ENCODE measurements around the gene CFAP58.

CFAP58 gene

DNA sequence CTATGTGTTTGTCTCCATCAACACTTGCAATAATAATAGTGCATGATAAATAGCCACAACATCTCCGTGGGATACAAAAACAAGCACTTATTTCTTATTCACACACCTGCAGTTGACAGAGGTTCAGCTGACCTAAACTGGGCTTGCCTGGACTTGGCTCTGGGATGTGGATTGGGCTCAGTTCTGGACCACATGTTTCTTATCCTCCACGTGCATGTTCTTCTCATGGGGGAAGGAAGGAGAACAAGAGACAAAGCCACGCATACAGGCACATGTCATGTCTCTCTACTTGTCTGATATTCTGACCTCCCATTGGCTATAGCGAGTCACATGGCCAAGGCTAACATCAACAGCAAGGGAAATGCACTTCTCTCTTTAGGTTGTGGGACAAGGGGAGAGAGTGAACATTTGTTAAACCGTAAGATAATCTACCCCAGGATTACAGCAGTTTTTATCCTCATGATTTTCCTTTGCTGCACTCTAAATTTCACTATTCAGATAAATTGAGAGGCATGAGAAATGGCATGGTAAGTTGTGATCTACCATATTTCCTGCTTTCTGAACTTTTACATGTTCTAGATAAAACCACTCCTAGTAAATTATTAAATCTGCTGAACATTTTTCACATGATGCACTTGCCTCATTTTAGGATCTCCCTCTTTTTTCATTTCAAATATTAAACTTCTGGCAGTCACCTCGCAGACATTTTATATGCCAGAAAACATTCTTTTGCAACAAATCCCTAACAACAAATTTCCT lies 33.7 kb downstream of the CFAP58 start:
- Histone ChIP-seq H3K4me3 (ENCODE audit: low read depth, low read length) (no peak overlapping the region), H3K27me3 (replicated peaks) (no peaks in the 10 kb centered on the region), H3K36me3 (replicated peaks) (no peaks in the 10 kb centered on the region), H3K27ac (no peak overlapping the region)
- in situ Hi-C loops (cut with HindIII; ENCODE audit: low pct_ligation_motif_present, low sequenced_read_pairs): no loop called here
- TF ChIP-seq, protein P1, sequence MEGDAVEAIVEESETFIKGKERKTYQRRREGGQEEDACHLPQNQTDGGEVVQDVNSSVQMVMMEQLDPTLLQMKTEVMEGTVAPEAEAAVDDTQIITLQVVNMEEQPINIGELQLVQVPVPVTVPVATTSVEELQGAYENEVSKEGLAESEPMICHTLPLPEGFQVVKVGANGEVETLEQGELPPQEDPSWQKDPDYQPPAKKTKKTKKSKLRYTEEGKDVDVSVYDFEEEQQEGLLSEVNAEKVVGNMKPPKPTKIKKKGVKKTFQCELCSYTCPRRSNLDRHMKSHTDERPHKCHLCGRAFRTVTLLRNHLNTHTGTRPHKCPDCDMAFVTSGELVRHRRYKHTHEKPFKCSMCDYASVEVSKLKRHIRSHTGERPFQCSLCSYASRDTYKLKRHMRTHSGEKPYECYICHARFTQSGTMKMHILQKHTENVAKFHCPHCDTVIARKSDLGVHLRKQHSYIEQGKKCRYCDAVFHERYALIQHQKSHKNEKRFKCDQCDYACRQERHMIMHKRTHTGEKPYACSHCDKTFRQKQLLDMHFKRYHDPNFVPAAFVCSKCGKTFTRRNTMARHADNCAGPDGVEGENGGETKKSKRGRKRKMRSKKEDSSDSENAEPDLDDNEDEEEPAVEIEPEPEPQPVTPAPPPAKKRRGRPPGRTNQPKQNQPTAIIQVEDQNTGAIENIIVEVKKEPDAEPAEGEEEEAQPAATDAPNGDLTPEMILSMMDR (IDR thresholded peaks at IDR 0.05; ENCODE audit: low read depth, low read length, missing control alignments): no peak
- no peak for DNase-seq

GRCh38 chr10:104388830-104389229 lies 35.2 kb downstream of the CFAP58 start:
- no peak overlapping the region for H3K4me3 ChIP-seq (ENCODE audit: low read depth, low read length)
- H3K27ac ChIP-seq: no peak overlapping the region
- TF ChIP-seq, protein P1 (IDR thresholded peaks at IDR 0.05; ENCODE audit: low read depth, low read length, missing control alignments): no peak
- in situ Hi-C loops (cut with HindIII; ENCODE audit: low pct_ligation_motif_present, low sequenced_read_pairs): no loop called here
- no peaks in the 10 kb centered on the region for H3K27me3 ChIP-seq (replicated peaks)
- no peaks in the 10 kb centered on the region for H3K36me3 ChIP-seq (replicated peaks)
- no peak for DNase-seq

DNA sequence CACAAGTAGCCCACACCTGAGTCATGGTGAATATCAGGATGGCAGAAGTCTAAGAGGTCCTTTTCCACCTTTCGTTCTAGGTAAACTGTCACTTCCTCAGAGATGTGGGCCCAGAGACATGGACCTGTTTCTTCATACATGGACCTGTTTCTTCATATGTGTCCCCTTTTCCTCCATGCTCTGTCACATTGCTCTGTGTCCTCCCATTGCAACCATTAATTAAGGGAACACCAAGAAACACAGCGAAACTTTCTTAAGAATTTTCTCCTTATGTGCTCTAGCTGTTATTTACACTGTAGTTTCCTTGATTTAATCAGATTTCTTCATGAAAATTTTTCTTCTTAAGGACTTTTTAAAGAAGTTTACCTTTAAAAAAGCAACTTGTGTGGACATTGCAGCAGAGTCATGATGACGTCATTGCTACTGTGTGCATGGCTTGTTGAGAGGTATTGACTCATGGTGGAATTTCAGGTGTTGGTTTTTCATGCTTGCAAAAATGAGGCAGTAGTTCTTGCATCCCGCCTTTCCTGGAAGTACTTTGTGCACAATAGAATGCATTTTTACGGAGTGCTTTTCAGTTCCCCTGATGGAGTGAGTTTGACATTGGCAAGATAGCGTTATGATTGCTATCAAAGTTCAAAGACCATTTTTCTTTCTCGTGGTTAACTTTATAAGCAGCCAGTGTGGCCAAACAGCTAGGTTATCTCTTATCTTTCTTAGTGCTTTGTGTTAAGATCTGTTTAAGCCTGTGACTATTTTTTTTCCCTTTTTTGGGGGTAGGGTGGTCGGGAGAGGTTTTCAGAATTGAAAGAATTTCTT lies 37.7 kb downstream of the CFAP58 start:
- H3K27me3 ChIP-seq (replicated peaks): no peaks in the 10 kb centered on the region
- no peak overlapping the region for H3K4me3 ChIP-seq (ENCODE audit: low read depth, low read length)
- H3K36me3 ChIP-seq (replicated peaks): no peaks in the 10 kb centered on the region
- TF ChIP-seq, protein P1 (IDR thresholded peaks at IDR 0.05; ENCODE audit: low read depth, low read length, missing control alignments): no peak
- in situ Hi-C loops (cut with HindIII; ENCODE audit: low pct_ligation_motif_present, low sequenced_read_pairs): no loop called here
- no peak overlapping the region for H3K27ac ChIP-seq
- DNase-seq: no peak

GRCh38 chr10:104391969-104392296 lies 38.3 kb downstream of the CFAP58 start:
- DNase-seq: no peak
- in situ Hi-C loops (cut with HindIII; ENCODE audit: low pct_ligation_motif_present, low sequenced_read_pairs): no loop called here
- no peaks in the 10 kb centered on the region for H3K36me3 ChIP-seq (replicated peaks)
- TF ChIP-seq, protein P1 (IDR thresholded peaks at IDR 0.05; ENCODE audit: low read depth, low read length, missing control alignments): no peak
- H3K27me3 ChIP-seq (replicated peaks): no peaks in the 10 kb centered on the region
- no peak overlapping the region for H3K4me3 ChIP-seq (ENCODE audit: low read depth, low read length)
- H3K27ac ChIP-seq: no peak overlapping the region

GRCh38 chr10:104393387-104393786 lies 39.8 kb downstream of the CFAP58 start:
- no peak for DNase-seq
- H3K4me3 ChIP-seq (ENCODE audit: low read depth, low read length): no peak overlapping the region
- H3K27me3 ChIP-seq (replicated peaks): no peaks in the 10 kb centered on the region
- no peaks in the 10 kb centered on the region for H3K36me3 ChIP-seq (replicated peaks)
- H3K27ac ChIP-seq: no peak overlapping the region
- TF ChIP-seq, protein P1 (IDR thresholded peaks at IDR 0.05; ENCODE audit: low read depth, low read length, missing control alignments): no peak
- in situ Hi-C loops (cut with HindIII; ENCODE audit: low pct_ligation_motif_present, low sequenced_read_pairs): no loop called here
